ENCODE data around the gene FDXACB1. TPM values are rescaled to one million over a fixed set of nuclear protein-coding genes. Genes with fewer than 3 reads are reported as not detected.

The FDXACB1 gene
- polyA plus RNA-seq, 1 experiment = 0.81 TPM

DNA sequence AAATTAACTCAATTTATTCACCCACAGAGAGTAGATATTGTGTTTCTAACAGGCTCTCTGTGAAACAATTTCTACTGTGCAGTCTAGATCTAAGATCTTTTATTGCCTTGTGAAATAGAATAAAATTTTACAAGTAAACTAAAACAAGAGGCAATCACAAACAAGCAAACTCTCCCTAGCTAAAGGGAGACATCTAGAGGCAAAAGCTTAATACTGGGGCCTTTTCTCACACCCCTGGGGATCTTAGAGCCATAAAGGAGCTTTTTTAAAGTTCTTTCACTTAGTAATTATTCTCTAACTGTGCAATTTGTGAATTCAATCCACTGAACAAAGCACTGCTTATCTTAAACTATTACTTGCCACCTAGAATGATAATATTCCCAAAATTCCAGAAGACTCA lies 27.3 kb downstream of the FDXACB1 start:
- no peaks in the 10 kb centered on the region for H3K27me3 ChIP-seq (ENCODE audit: control insufficient read depth, insufficient read depth, low read length)
- DNase-seq (ENCODE audit: low read depth) = no peak
- H3K4me3 ChIP-seq (ENCODE audit: low read depth, low read length) = no peak overlapping the region
- ChIA-PET CTCF (interaction anchor here (0.6 to 2.1 kb wide), 8 partner anchors 9 to 398 kb away, joined by 3 to 7 read pairs (median 3); partner anchors contain the start of gene ALG9), POLR2A (no interaction called here)
- TF ChIP-seq, protein P1, sequence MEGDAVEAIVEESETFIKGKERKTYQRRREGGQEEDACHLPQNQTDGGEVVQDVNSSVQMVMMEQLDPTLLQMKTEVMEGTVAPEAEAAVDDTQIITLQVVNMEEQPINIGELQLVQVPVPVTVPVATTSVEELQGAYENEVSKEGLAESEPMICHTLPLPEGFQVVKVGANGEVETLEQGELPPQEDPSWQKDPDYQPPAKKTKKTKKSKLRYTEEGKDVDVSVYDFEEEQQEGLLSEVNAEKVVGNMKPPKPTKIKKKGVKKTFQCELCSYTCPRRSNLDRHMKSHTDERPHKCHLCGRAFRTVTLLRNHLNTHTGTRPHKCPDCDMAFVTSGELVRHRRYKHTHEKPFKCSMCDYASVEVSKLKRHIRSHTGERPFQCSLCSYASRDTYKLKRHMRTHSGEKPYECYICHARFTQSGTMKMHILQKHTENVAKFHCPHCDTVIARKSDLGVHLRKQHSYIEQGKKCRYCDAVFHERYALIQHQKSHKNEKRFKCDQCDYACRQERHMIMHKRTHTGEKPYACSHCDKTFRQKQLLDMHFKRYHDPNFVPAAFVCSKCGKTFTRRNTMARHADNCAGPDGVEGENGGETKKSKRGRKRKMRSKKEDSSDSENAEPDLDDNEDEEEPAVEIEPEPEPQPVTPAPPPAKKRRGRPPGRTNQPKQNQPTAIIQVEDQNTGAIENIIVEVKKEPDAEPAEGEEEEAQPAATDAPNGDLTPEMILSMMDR (IDR thresholded peaks at IDR 0.05; ENCODE audit: insufficient read depth, low read depth, low read length) = peak; percentile 64
- peaks cover 4% of the 10 kb centered on the region for H3K36me3 ChIP-seq (ENCODE audit: control insufficient read depth, insufficient read depth, low read length)

DNA sequence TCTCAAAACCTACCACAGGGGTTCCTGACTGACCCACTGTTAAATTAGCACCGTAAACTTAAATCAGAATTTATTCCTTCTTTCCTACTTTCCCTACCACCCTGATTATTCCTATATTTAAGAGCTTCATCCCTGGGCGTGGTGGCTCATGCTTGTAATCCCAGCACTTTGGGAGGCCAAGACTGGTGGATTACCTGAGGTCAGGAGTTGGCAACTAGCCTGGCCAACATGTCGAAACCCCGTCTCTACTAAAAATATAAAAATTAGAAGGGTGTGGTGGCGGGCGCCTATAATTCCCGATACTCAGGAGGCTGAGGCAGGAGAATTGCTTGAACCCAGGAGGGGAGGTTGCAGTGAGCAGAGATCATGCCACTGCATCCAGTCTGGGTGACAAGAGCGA lies 27.9 kb downstream of the FDXACB1 start:
- TF ChIP-seq, protein P1 (IDR thresholded peaks at IDR 0.05; ENCODE audit: insufficient read depth, low read depth, low read length) = no peak
- Histone ChIP-seq H3K27me3 (ENCODE audit: control insufficient read depth, insufficient read depth, low read length) (no peaks in the 10 kb centered on the region), H3K36me3 (ENCODE audit: control insufficient read depth, insufficient read depth, low read length) (peaks cover 4% of the 10 kb centered on the region), H3K4me3 (ENCODE audit: low read depth, low read length) (no peak overlapping the region)
- no peak for DNase-seq (ENCODE audit: low read depth)
- ChIA-PET CTCF (interaction anchor here (1.1 to 2.1 kb wide), 5 partner anchors 9 to 398 kb away, joined by 3 to 7 read pairs (median 4); partner anchors contain the start of gene ALG9), POLR2A (no interaction called here)

DNA sequence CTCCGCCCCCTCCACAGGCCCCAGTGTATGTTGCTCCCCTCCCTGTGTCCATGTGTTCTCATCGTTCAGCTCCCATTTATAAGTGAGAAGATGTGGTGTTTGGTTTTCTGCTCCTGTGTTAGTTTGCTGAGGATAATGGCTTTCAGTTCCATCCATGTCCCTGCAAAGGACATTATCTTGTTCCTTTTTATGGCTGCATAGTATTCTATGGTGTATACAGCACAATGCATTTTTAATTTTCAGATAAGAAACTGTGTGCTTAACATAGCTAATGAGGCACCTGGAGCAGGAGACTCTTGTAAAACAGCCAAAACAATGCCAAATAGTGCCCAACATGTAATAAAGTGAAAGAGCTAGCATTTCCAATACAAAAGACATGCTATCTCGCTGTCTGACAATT lies 29.3 kb downstream of the FDXACB1 start:
- Histone ChIP-seq H3K4me3 (ENCODE audit: low read depth, low read length) (no peak overlapping the region), H3K27me3 (ENCODE audit: control insufficient read depth, insufficient read depth, low read length) (no peaks in the 10 kb centered on the region), H3K36me3 (ENCODE audit: control insufficient read depth, insufficient read depth, low read length) (peaks cover 3% of the 10 kb centered on the region)
- TF ChIP-seq, protein P1 (IDR thresholded peaks at IDR 0.05; ENCODE audit: insufficient read depth, low read depth, low read length) = no peak
- no peak for DNase-seq (ENCODE audit: low read depth)
- ChIA-PET POLR2A (no interaction called here), CTCF (interaction anchor here (1.2 to 1.7 kb wide), 4 partner anchors 8 to 283 kb away, joined by 3 to 5 read pairs (median 4); no protein-coding TSS in a partner anchor)

DNA sequence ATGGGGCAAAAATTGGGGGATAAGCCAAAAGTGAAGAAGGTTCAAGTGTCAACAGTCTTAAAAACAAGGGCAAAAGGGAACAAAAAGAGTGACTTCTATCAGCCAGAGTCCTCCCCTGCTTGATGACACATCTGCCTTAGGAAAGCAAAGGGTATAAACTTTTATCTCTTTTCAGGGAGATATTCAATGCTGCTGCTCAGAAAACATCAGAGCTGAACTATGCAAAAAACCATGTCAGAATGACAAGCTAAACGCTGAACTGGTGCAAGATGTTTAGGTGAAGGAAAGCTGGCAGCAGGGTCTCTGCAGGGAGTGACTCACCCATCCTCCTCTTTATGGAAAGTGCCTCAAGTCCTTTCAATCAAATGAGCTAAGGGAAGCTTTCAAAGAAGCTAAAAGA lies 32.3 kb downstream of the FDXACB1 start:
- ChIA-PET CTCF (interaction anchor here (0.6 to 2.1 kb wide), 12 partner anchors 13 to 392 kb away, joined by 3 to 7 read pairs (median 4); partner anchors contain the start of gene ALG9), POLR2A (interaction anchor here (0.7 kb wide), 1 partner anchor 11 kb away, joined by 5 read pairs; no protein-coding TSS in a partner anchor)
- TF ChIP-seq, protein P1 (IDR thresholded peaks at IDR 0.05; ENCODE audit: insufficient read depth, low read depth, low read length) = no peak
- Histone ChIP-seq H3K27me3 (ENCODE audit: control insufficient read depth, insufficient read depth, low read length) (no peaks in the 10 kb centered on the region), H3K4me3 (ENCODE audit: low read depth, low read length) (no peak overlapping the region), H3K36me3 (ENCODE audit: control insufficient read depth, insufficient read depth, low read length) (peaks cover 3% of the 10 kb centered on the region)
- DNase-seq (ENCODE audit: low read depth) = no peak

DNA sequence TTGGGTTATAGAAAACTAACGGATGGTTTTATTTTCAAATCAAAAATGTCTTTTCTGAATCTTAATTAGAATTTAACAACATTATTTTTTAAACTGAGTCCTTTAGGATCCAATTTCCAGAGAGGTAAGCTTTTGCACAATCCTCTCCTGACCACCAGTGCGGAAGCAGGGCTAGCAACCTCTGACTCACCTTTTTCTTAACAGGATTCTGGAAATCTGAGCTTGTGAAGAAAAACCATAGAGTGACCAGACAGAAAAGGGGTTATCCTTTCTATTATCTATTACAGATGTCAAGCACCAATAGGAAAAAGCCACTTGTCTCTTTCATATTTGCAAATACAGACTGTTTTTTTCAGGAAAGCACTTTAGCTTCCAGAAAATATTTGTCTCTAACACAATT lies 32.9 kb downstream of the FDXACB1 start:
- CTCF ChIA-PET = interaction anchor here (0.8 to 2.1 kb wide), 11 partner anchors 11 to 391 kb away, joined by 3 to 7 read pairs (median 4); partner anchors contain the start of gene ALG9
- no peaks in the 10 kb centered on the region for H3K27me3 ChIP-seq (ENCODE audit: control insufficient read depth, insufficient read depth, low read length)
- TF ChIP-seq, protein P1 (IDR thresholded peaks at IDR 0.05; ENCODE audit: insufficient read depth, low read depth, low read length) = no peak
- H3K4me3 ChIP-seq (ENCODE audit: low read depth, low read length) = no peak overlapping the region
- DNase-seq (ENCODE audit: low read depth) = no peak
- H3K36me3 ChIP-seq (ENCODE audit: control insufficient read depth, insufficient read depth, low read length) = peaks cover 3% of the 10 kb centered on the region
- POLR2A ChIA-PET = interaction anchor here (0.7 kb wide), 2 partner anchors 11 to 32 kb away, joined by 3 to 5 read pairs; no protein-coding TSS in a partner anchor
